GM19035 (cell line): ENCODE measurements around the gene PHLDA3.

Source experiments
- ATAC-seq: cut with Tn5 transposase; IDR thresholded peaks from one replicate; pipeline ENCODE4 v1.9.1; 2021; ENCODE audit not compliant: unreplicated experiment

Gene PHLDA3

GRCh38 chr1:201468844-201469644 is at the start of gene PHLDA3:
Gene PHLDA3, minus strand, starts transcription at chr1:201469188. Its CDS starts 402 bp downstream, at chr1:201468786.
- ATAC-seq: peak; percentile 67

GRCh38 chr1:201518071-201518470 is 49.1 kb upstream of the PHLDA3 start:
- ATAC-seq: no peak

GRCh38 chr1:201517631-201518030 is 48.6 kb upstream of the PHLDA3 start:
- ATAC-seq: no peak

- ATAC-seq: no peak
Measured at GRCh38 chr1:201516511-201517127, 47.6 kb upstream of the PHLDA3 start.

- no peak for ATAC-seq
Measured at GRCh38 chr1:201515895-201516294, 46.9 kb upstream of the PHLDA3 start.

- no peak for ATAC-seq
Measured at GRCh38 chr1:201515062-201515750, 46.2 kb upstream of the PHLDA3 start.

GRCh38 chr1:201514466-201514865 is 45.5 kb upstream of the PHLDA3 start:
- no peak for ATAC-seq

- ATAC-seq: no peak
Measured at GRCh38 chr1:201513498-201514243, 44.7 kb upstream of the PHLDA3 start.

- ATAC-seq: peak; percentile 38
Measured at GRCh38 chr1:201511941-201512539, 43.1 kb upstream of the PHLDA3 start.

- ATAC-seq: no peak
Measured at GRCh38 chr1:201511396-201511940, 42.5 kb upstream of the PHLDA3 start.

- ATAC-seq: no peak
Measured at GRCh38 chr1:201510734-201511133, 41.7 kb upstream of the PHLDA3 start.

- ATAC-seq: no peak
Measured at GRCh38 chr1:201509601-201510374, 40.8 kb upstream of the PHLDA3 start.

- ATAC-seq: no peak
Measured at GRCh38 chr1:201508809-201509208, 39.8 kb upstream of the PHLDA3 start.

- ATAC-seq: peak; percentile 20
Measured at GRCh38 chr1:201507360-201507675, 38.3 kb upstream of the PHLDA3 start.

GRCh38 chr1:201506557-201507359 is 37.8 kb upstream of the PHLDA3 start, which contains the start of gene CSRP1:
Gene CSRP1, minus strand, starts transcription at chr1:201507123. Its CDS starts 10,820 bp downstream, at chr1:201496303.
- peak; percentile 87 for ATAC-seq

- ATAC-seq: no peak
Measured at GRCh38 chr1:201506092-201506491, 37.1 kb upstream of the PHLDA3 start.

- ATAC-seq: no peak
Measured at GRCh38 chr1:201505503-201505890, 36.5 kb upstream of the PHLDA3 start.

- ATAC-seq: no peak
Measured at GRCh38 chr1:201504799-201505502, 36.0 kb upstream of the PHLDA3 start.
